DMS 273 treated with DMSO at 0.1 percent for 48 hours (cell line): ENCODE results near the gene GTF2I.
"Not testable (repeated sequence)": the region's sequence is repeated elsewhere in the genome, so short reads cannot be mapped to it uniquely, and the experiment has no call there.

Experiments used
- DNase-seq: peaks from one replicate; lab custom pipeline; 2025; lab: John Stamatoyannopoulos, UW

Gene GTF2I

GRCh38 chr7:74656837-74657691, 454 bp upstream of the GTF2I start:
- peak; percentile 97 for DNase-seq

- DNase-seq: peak; percentile 86
Observed at GRCh38 chr7:74658178-74659004, 873 bp downstream of the GTF2I start.

- DNase-seq: not testable (repeated sequence)
Observed at GRCh38 chr7:74660202-74660601, 2.7 kb downstream of the GTF2I start.

GRCh38 chr7:74661836-74662794, 4.6 kb downstream of the GTF2I start:
- peak; percentile 29 for DNase-seq

GRCh38 chr7:74665296-74665938, 7.9 kb downstream of the GTF2I start:
- no peak for DNase-seq

- DNase-seq: not testable (repeated sequence)
Observed at GRCh38 chr7:74667013-74667412, 9.5 kb downstream of the GTF2I start.

GRCh38 chr7:74667520-74667919, 10.0 kb downstream of the GTF2I start:
- not testable (repeated sequence) for DNase-seq

GRCh38 chr7:74671602-74672001, 14.1 kb downstream of the GTF2I start:
- DNase-seq: no peak

GRCh38 chr7:74672343-74672915, 14.9 kb downstream of the GTF2I start:
- DNase-seq: no peak

GRCh38 chr7:74674166-74674565, 16.6 kb downstream of the GTF2I start:
- DNase-seq: no peak

GRCh38 chr7:74682829-74683228, 25.3 kb downstream of the GTF2I start:
- DNase-seq: no peak

GRCh38 chr7:74683799-74684198, 26.3 kb downstream of the GTF2I start:
- no peak for DNase-seq

- DNase-seq: no peak
Observed at GRCh38 chr7:74684473-74684872, 27.0 kb downstream of the GTF2I start.

- no peak for DNase-seq
Observed at GRCh38 chr7:74684921-74685320, 27.4 kb downstream of the GTF2I start.

GRCh38 chr7:74690474-74690873, 33.0 kb downstream of the GTF2I start:
- no peak for DNase-seq

- DNase-seq: not testable (repeated sequence)
Observed at GRCh38 chr7:74704419-74704818, 46.9 kb downstream of the GTF2I start.

GRCh38 chr7:74707238-74707637, 49.7 kb downstream of the GTF2I start:
- no peak for DNase-seq

- no peak for DNase-seq
Observed at GRCh38 chr7:74708569-74709275, 51.2 kb downstream of the GTF2I start.

GRCh38 chr7:74709880-74710671, 52.6 kb downstream of the GTF2I start:
- no peak for DNase-seq
